HG02623 (cell line): ENCODE measurements around the gene ASPHD1.
"Not testable (repeated sequence)": the region's sequence is repeated elsewhere in the genome, so short reads cannot be mapped to it uniquely, and the experiment has no call there.

Experiments used
- ATAC-seq: cut with Tn5 transposase; IDR thresholded peaks from one replicate; pipeline ENCODE4 v1.9.1; 2021; ENCODE audit warnings: moderate library complexity; ENCODE audit not compliant: unreplicated experiment

The ASPHD1 gene

DNA sequence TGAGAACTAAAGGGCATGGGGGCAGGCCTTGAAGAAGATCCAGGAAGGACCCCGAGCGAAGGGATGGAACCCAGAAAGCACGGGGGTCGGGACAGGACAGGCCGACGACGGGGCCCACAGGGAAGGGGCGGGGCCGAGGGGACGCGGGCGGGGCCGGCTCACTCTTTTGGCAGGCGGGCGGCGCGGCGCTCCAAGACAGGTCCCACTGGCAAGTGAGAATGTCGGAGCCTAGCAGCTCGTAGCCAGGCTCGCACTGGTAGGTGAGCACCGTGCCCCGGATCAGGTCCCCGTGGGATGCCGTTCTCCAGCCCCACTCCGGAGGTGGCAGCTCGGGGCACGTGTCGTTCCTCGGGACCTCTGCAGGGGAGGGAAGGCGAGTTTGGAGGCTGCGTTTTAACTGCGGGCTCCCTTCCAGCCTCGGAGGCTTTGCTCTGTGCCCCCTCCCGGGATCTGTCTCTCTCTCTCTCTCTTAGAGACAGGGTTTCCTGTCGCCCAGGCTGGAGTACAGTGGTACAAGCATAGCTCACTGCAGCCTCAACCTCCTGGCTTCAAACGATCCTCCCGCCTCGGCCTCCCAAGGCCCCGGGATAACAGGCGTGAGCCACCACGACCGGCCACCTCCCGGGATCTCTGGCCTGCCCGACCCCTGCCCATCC, 23.6 kb upstream of the ASPHD1 start:
- no peak for ATAC-seq

DNA sequence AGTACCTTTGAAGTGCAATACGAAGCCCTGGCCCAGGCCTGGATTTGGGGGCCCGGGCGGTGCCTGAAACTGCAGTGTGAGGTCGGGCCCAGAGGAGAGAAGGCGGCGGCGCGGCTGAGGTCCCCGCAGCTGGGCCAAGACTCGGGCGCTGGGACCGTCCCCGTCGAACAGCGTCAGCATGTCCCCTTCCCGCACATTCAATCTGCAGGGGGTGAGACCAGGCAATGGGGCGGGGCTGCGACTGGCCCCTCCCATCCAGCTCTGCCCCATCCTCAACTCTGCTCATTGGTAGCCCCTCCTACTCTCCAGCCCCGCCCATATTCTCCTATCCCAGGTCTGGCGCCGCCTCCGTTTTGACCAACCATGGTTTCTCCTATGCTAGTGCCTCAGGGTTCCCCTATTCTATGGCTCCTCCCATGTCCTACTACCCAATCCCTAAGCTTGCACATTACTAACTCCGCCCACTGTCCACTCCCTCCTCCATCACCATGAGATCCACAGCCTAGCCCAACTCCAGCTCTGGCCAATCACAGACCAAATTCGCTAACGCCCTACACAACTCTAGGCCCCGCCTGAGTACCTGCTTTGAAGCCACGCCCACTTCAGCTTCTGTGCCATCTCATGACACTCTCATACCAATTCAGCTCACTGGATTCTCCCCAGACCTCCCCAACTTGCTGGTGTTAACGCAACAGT, 22.9 kb upstream of the ASPHD1 start:
- no peak for ATAC-seq

DNA sequence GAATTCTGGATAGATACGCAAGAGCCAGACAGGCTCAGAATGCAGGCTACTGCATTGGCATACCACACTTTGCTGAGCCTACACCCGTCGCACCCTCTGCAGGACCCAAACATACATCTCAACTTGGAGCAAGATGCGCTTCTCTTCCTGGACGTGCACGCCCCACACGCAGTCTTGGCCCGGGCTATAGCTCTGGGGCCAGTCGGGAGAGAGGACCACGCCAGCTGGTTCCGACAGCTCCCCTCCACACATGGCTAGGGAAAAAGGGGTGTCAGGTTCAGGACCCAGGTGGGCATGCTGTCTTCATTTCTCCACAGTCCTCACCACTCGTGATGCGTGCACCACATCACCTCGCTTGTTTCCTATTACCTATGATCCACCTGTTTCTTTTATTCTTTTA, 22.1 kb upstream of the ASPHD1 start:
- no peak for ATAC-seq

DNA sequence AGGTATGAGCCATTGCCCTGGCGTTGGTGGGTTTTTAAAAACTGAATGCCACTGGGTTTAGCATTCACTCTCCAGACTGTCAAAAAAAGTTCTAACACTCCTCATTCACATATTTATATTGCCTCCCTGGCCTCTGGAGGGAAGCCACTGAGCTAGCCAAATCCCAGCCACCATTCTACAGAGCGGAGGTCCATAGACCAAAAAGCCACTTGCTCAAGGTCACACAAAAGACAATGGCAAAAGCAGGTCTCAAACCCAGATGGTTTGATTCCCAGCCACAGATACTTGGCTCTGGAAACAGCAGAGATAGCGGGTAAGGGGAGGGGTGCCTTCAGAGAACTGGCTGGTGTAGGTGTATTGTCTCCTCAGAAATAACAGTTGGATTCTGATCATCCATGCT, 19.2 kb upstream of the ASPHD1 start:
- no peak for ATAC-seq

DNA sequence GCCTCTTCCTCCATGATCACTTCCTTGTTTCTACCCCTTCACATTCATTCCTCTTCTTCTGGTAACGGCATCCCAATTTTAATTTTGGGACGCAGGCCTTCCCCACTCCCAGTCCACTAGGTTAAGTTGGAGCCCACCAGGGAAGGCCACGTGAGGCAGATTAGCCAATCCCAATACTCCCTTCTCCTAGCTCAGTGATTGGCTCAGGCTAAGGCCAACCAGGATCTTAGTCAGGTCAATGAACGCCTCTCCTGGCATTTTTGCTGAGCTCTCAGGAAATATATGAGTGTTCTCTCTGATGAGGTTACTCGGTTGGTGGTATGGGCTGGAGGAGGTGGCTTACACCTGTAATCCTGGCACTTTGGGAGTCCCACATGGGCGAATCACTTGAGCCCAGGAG, 16.3 kb upstream of the ASPHD1 start:
- ATAC-seq = no peak

DNA sequence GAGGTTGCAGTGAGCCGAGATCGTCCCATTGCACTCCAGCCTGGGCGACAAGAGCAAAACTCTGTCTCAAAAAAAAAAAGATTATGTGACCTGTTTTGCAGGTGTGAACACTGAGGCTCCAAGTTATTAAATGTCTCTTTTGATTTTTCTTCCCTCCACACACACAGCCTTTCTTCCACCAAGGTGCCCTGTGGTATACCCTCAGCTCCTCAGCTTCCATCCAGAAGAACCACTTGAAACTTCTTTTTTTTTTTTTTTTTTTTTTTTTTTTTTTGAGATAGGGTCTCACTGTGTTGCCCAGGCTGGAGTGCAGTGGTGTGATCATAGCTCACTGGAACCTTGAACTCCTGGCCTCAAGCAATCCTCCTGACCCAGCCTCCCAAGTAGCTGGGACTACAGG, 10.9 kb upstream of the ASPHD1 start:
- ATAC-seq = not testable (repeated sequence)

DNA sequence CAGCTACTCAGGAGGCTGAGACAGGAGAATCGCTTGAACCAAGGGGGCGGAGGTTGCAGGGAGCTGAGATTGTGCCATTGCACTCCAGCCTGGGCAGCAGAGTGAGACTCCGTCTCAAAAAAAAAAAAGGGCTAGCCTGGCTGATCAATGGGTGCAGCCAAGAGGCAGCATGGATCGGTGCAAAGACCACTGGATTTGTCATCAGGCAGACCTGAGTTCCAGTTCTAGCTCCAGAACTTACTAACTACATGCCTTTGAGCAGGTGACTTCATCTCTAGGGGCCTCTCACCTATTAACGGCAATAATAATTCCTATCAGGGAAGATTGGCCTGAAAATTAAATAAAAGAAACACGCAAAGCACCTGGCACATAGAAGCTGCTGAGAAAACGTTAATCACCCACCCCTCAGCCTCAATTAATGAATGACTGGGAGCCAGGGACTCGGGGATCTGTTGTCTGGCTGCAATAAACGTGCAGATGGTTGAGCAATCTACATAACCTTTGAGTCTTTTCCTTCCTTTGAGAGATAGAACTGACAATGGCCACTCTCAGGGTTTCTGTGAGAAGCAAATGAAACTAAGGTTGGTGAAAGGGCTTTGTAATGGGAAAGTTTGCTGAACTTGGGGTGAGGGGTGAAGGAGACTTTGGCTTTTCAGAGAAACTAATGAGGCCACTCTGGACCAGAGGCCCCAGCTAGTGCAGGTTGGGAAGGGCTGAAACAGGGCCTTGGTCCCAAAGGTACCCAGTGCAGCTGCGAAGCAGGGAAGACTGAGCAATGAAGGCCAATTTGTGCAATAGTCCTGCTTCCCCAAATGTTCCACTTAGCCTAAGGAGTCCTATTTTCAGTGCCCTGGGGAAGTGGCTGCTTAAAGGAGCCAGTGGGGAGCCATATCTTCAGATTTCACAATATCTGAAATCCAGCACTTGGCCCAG, 8.5 kb upstream of the ASPHD1 start:
- no peak for ATAC-seq

DNA sequence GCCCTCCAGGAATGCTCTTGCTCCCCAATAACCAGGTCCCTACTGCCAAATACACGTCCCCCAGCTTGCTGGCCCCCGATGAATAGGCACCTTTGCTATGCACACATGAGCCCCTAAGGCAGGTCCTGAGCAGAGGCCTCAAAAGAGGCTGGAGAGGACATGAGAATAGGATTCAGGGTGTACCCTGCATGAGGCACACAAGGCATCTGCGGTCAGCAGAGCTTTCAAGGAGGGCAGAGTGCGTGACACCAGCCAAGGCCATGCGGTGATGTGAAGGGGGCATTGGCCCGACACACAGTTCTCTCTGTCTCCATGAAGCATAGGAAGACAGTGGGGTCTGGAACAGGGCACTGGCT, 7.9 kb upstream of the ASPHD1 start:
- ATAC-seq = no peak

DNA sequence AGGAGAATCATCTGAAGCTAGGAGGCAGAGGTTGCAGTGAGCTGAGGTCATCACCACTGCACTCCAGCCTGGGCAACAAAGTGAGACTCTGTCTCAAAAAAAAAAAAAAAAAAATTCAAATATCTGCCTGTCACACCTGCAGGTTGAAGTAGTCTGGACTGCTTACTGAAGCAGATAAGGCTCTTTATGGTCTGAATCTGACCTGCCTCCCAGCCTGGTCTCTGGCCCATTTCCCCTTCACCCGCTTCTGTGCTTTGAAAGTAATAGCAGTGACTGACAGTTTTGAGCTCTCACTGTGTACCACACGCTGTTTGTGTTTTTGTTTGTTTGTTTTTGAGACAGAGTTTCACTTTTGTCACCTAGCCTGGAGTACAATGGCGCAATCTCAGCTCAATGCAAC, 6.7 kb upstream of the ASPHD1 start:
- no peak for ATAC-seq

DNA sequence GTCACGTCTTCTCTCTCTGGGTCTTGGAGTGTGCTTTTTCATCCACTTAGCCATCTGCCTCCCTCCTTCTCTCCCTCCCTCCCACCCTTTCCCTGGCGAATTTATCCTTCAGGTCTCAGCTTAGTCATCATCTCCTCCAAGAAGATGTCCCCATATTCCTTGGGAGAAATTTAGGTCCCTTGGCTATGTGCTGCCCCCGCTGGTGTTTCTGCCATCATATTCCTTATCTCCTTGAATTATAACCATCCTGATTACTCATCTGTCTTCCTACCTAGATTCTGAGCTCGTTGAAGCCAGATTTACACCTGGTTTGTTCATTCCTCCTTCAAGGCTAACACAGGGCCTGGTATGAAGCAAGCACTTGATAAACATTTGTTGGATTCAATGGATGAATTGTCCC, 5.9 kb upstream of the ASPHD1 start:
- no peak for ATAC-seq

DNA sequence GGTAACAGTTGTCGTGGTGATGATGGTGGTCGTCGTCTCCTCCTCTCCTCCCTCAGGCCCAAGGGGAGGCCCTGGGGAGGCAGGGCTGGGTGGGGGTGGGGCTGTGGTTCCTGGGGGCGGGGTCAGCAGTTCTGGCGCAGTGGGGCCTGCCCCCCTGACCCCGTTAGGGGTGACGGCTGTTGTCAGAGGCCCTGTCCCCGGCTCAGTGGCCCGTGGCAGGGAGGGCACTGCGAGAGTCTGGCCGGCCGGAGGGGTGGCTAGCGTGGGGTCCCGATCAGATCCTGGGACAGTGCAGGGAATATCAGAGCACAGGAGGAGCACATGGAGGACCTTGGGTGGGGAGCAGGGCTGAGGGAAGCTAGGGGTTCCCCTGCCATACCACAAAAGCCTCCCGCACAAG, 3.4 kb upstream of the ASPHD1 start:
- no peak for ATAC-seq

DNA sequence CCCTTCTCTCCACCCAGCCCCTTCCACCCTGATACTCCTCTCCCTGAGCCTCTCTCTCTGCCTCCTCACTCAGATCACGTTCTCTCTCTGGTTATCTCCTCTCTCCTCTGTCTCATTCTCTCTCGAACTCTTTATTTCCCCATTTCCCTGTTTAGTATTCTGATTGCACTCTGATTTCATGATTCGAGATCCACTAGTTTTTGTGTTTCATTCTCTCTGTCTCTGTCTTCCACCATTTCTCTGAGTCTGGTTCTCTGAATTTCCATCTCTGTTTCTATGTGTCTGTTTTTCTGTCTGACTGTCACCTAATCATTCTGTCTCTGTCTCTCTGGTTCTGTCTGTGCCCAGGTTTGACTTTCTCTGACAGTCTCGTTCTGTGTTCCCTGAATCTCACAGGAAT, 3.0 kb upstream of the ASPHD1 start:
- ATAC-seq = no peak

DNA sequence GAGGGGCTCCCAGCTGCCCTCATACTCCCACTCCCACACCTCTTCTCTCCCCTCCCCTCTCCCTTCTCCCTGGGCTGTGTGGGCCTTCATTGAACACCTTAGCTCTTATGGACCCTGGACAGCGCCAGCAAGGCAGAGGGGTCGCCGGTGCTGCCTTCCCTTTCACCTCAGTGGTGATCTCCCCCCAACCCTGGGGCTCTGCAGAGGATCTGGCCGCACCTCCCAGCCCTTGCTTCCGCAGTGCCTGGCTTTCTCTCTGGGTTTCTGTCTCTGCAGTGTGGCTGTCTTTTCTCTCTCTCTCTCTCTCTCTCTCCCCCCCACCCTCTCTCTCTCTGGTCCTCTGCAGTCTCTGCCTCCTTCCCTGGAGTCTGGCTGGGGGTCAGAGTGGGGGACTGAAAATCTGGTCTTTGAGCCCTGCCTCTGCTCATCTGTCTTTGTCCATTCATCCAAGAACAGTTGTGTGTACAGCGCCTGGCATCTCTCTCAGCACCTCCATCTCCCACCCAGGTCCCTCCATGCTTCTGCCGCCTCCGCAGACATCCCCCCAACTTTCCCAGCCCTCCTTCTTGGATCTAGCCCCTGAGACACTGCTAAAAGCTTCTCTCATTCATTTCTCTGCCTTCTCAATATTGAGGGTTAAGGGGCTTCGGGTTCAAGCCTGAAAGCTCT, 2.0 kb upstream of the ASPHD1 start:
- ATAC-seq = no peak

DNA sequence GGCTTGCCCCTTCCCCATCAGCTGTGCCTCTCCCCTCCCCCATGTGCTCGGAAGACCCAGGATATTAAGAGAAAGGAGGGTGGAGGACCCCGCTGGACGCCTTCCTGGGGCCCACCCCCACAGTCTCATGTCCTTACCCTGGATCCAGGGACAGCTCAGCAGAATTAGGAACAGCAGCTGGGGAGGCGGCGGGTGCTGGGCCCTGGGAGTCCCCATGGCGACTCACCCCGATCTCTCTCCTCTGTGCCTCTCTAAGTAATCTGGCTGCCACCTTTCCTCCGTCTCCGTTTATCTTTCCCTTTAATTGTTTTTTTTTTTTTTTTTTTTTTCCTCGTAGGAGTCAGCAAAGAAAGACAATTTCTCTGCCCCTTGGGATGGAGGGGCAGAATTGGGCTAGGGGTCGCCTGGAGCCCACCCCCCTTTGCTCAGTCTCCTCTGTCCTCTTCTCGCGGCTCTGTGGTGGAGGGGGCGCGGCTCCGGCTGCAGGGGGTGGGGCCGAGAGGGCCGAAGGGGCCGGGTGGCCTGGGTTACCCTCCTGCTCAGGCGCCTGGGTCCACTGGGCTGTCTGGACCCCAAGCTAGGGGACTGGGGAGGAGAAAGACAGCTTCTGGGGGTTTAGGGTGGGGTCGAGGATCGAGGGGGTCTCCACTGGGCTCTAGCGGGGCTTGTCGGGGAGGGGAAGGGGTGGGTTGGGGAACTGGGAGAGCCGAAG, 1.3 kb upstream of the ASPHD1 start:
- ATAC-seq = no peak

DNA sequence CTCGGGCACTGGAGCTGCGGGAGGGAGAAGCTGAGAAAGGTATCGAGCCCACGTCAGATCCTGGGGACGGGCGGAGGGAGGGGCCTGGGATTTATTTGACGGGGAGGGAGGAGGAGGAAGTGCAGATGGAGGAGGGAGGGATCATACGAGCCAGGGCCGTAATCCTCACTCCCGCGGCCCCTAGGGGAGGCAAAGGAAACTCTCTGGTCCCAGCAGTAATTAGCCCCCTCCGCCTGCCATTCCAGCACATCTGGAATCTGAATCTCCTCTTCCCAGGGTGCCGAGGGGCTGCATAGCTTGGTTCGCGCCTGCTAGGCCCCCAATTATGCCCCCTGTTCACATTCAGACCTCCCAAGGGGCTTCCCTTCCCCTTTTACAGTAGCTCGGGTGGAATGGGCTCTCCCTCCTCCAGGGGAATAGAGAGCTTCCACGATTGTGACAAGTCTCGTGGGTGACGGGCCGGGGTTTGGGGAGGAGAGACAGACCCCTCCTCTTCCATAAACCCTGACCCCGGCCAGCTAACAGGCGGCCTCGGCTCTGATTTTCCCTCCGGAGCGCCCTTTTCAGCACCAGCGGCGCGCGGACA, 679 bp upstream of the ASPHD1 start, which contains the start of gene SEZ6L2:
SEZ6L2 (minus strand) TSS at position 35 of the 586 bp plus-strand sequence. CDS start 531 bp downstream, outside the sequence.
- ATAC-seq = no peak

DNA sequence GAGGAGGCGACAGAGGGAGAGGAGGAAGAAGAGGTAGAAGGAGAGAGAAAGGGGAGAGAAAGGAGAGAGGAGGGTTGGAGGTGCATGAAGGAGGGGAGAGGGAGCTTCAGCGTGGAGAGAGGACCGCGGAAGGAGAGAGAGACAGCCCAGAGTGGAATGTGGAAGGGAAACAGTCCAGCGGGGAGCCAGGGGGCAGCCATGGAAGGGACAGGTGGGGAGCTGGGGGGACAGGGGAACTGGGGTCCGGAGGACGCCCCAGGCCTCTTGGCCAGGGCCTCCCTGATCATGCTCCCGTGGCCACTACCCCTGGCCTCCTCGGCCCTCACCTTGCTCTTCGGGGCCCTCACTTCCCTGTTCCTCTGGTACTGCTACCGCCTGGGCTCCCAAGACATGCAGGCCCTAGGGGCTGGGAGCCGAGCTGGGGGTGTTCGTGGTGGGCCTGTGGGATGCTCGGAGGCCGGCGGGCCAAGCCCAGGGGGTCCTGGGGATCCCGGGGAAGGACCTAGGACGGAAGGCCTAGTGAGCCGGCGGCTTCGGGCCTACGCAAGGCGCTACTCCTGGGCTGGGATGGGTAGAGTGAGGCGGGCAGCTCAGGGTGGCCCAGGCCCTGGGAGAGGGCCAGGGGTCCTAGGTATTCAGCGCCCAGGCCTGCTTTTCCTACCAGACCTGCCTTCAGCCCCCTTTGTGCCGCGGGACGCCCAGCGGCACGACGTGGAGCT, 759 bp downstream of the ASPHD1 start:
- no peak for ATAC-seq

DNA sequence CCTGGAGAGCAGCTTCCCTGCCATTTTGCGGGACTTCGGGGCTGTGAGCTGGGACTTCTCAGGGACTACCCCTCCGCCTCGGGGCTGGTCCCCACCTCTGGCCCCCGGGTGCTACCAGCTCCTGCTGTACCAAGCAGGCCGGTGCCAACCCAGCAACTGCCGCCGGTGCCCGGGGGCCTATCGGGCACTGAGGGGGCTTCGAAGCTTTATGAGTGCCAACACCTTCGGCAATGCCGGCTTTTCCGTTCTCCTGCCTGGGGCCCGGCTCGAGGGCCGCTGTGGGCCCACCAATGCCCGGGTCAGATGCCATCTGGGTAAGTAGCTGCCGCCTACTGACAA, 1.3 kb downstream of the ASPHD1 start:
- no peak for ATAC-seq

DNA sequence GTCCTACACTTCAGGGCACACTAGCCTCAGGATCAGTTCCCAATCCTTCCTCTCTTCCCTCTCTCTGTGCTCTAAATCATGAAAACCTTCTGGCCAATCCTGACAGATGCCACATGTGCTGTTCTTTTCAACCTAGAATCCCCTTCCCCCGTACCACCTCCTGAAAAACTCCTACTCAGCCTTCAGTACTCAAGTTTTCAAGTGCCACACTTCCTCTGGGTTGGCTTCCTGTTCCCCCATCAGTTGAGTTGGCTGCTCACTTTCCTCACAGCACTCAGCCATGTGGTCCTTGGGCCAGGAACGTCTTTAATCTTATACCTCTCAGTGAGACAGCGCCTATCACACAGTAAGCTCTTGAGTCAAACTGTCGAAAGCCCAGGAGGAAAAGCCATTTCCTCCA, 3.3 kb downstream of the ASPHD1 start:
- ATAC-seq = no peak

DNA sequence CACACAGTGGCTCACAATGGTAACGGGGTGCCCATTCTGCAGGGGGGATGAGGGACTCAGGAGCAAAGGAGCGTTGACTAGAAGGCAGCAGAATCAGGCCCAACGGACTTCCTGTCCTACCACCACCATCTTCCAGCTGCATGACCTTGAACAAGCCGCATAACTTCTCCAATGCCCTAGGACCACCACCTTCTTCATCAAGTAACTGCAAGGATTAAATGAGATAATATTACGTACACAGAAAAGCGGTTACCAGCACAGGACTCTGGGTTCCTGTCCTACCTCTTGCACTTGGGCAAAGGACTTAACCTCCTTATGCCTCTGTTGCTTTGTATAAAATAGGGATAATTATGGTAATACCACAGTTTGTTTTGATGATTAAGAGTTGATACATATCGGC, 4.7 kb downstream of the ASPHD1 start:
- ATAC-seq = no peak

DNA sequence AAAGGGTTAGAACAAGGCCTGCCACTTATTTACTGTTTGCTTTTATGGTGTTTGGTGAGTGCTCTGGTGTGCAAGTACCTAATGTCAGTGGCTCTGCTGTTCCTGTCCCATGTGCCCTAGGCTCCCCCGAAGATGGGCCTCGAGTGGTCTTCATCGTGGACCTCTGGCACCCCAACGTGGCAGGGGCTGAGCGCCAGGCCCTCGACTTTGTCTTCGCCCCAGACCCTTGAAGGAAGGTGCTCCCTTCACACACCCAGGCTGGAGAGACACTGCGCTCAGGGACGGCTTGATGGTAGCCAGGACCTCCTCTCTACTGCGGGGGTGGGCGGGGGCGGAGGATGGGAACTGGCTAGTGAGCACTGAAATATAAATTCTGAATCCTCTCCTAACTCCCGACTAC, 5.4 kb downstream of the ASPHD1 start:
- no peak for ATAC-seq
